Suppressor macrophage (primary cell): ENCODE measurements around the gene BBIP1.

ENCODE experiments used
- DNase-seq, 4 experiments: peaks; one replicate each; pipeline ENCODE4 v3.0.0-alpha.2; 2020 to 2022
- total RNA-seq, 17 experiments: gene quantifications; one replicate each; lab custom pipeline; 2026; ENCODE audit warnings: mixed read lengths in 6 of 17, inconsistent platforms in 3 of 17; lab: John Stamatoyannopoulos, UW

Gene BBIP1
- total RNA-seq, result 7.8 to 16.8 (median 11.2) reads per million in 17 experiments

GRCh38 chr10:110918643-110919348 lies at the start of gene BBIP1:
Gene BBIP1 (minus strand): TSS chr10:110919180. CDS start chr10:110918157, 1,023 bp downstream.
- peak in 1 of 4 experiments; percentile 100 for DNase-seq

GRCh38 chr10:110967645-110968044 lies 48.7 kb upstream of the BBIP1 start:
- DNase-seq, result no peak

GRCh38 chr10:110967009-110967630 lies 48.1 kb upstream of the BBIP1 start:
- DNase-seq, result peak in 2 of 4 experiments; percentile 7 to 11

GRCh38 chr10:110966146-110966545 lies 47.2 kb upstream of the BBIP1 start:
- no peak for DNase-seq

- no peak for DNase-seq
Measured at GRCh38 chr10:110965216-110965615, 46.2 kb upstream of the BBIP1 start.

GRCh38 chr10:110964681-110965080 lies 45.7 kb upstream of the BBIP1 start:
- no peak for DNase-seq

- DNase-seq, result no peak
Measured at GRCh38 chr10:110963162-110963561, 44.2 kb upstream of the BBIP1 start.

GRCh38 chr10:110962443-110962842 lies 43.5 kb upstream of the BBIP1 start:
- DNase-seq, result peak in 2 of 4 experiments; percentile 10 to 14

GRCh38 chr10:110960333-110960712 lies 41.3 kb upstream of the BBIP1 start:
- no peak for DNase-seq

- DNase-seq, result no peak
Measured at GRCh38 chr10:110959379-110960332, 40.7 kb upstream of the BBIP1 start.

GRCh38 chr10:110957606-110958005 lies 38.6 kb upstream of the BBIP1 start:
- no peak for DNase-seq

- DNase-seq, result peak in 1 of 4 experiments; percentile 3
Measured at GRCh38 chr10:110951381-110951780, 32.4 kb upstream of the BBIP1 start.

- no peak for DNase-seq
Measured at GRCh38 chr10:110947061-110947595, 28.1 kb upstream of the BBIP1 start.

- DNase-seq, result no peak
Measured at GRCh38 chr10:110946496-110946895, 27.5 kb upstream of the BBIP1 start.

- peak in 1 of 4 experiments; percentile 13 for DNase-seq
Measured at GRCh38 chr10:110944792-110945396, 25.9 kb upstream of the BBIP1 start.

GRCh38 chr10:110939419-110939818 lies 20.4 kb upstream of the BBIP1 start:
- DNase-seq, result no peak

- DNase-seq, result no peak
Measured at GRCh38 chr10:110936757-110937156, 17.8 kb upstream of the BBIP1 start.

GRCh38 chr10:110932505-110933180 lies 13.7 kb upstream of the BBIP1 start:
- DNase-seq, result no peak

- DNase-seq, result peak in 2 of 4 experiments; percentile 3 to 30
Measured at GRCh38 chr10:110931769-110932381, 12.9 kb upstream of the BBIP1 start.

GRCh38 chr10:110927461-110927860 lies 8.5 kb upstream of the BBIP1 start:
- no peak for DNase-seq

- DNase-seq, result no peak
Measured at GRCh38 chr10:110923856-110924493, 5.0 kb upstream of the BBIP1 start.
